Daoy (cell line): ENCODE results near the gene RTRAF. TPM values are rescaled to one million over a fixed set of nuclear protein-coding genes. Genes with fewer than 3 reads are reported as not detected.

Experiments
- DNase-seq: peaks from one replicate; pipeline ENCODE4 v3.0.0-alpha.2; 2015; ENCODE audit warnings: low read depth
- total RNA-seq: library from RNA; depleted of rRNA; stranded (reverse); fragments of >200 nt; shearing (Covaris generic); gene quantifications from 2 replicates; pipeline ENCODE4 v1.2.3, GENCODE V29; 2014

The RTRAF gene
- total RNA-seq, 1 experiment from 2014 or later, result 199 TPM

- no peak for DNase-seq
These were observed 4.1 kb downstream of the RTRAF start for GRCh38 chr14:51993285-51993920.

GRCh38 chr14:51996148-51996746, 6.9 kb downstream of the RTRAF start:
- no peak for DNase-seq

- no peak for DNase-seq
These were observed 9.0 kb downstream of the RTRAF start for GRCh38 chr14:51998348-51998747.

- no peak for DNase-seq
These were observed 9.7 kb downstream of the RTRAF start for GRCh38 chr14:51999084-51999483.

GRCh38 chr14:52000019-52000582, 10.8 kb downstream of the RTRAF start:
- no peak for DNase-seq

- DNase-seq, result no peak
These were observed 11.3 kb downstream of the RTRAF start for GRCh38 chr14:52000696-52001095.

- no peak for DNase-seq
These were observed 13.2 kb downstream of the RTRAF start for GRCh38 chr14:52002542-52002941.

- DNase-seq, result no peak
These were observed 14.0 kb downstream of the RTRAF start for GRCh38 chr14:52003324-52003723.

- DNase-seq, result no peak
These were observed 16.3 kb downstream of the RTRAF start for GRCh38 chr14:52005625-52006024.

GRCh38 chr14:52006361-52006760, 17.0 kb downstream of the RTRAF start:
- no peak for DNase-seq

- no peak for DNase-seq
These were observed 17.9 kb downstream of the RTRAF start for GRCh38 chr14:52007211-52007610.

- DNase-seq, result no peak
These were observed 18.3 kb downstream of the RTRAF start for GRCh38 chr14:52007637-52008036.

GRCh38 chr14:52008136-52008535, 18.8 kb downstream of the RTRAF start:
- DNase-seq, result no peak

- DNase-seq, result no peak
These were observed 20.9 kb downstream of the RTRAF start for GRCh38 chr14:52010173-52010693.

GRCh38 chr14:52011523-52011922, 22.2 kb downstream of the RTRAF start:
- DNase-seq, result no peak

- DNase-seq, result peak; percentile 21
These were observed 23.3 kb downstream of the RTRAF start for GRCh38 chr14:52012635-52013034.

- peak; percentile 37 for DNase-seq
These were observed 24.7 kb downstream of the RTRAF start for GRCh38 chr14:52013984-52014600.

GRCh38 chr14:52014601-52015267, 25.4 kb downstream of the RTRAF start:
- no peak for DNase-seq

GRCh38 chr14:52015411-52016030, 26.2 kb downstream of the RTRAF start:
- peak; percentile 43 for DNase-seq

GRCh38 chr14:52018252-52018651, 28.9 kb downstream of the RTRAF start:
- no peak for DNase-seq

- no peak for DNase-seq
These were observed 29.6 kb downstream of the RTRAF start for GRCh38 chr14:52018970-52019369.
